ENCODE data around the gene ACSL3. TPM values are rescaled to one million over a fixed set of nuclear protein-coding genes. Genes with fewer than 3 reads are reported as not detected.

ACSL3 gene
- total and polyA plus RNA-seq, 2 donors (not counting 3 experiments of a cell fraction or from before 2014, with no cell fraction given) = 58.7 to 139 TPM

- no peaks in the 10 kb centered on the region for H3K36me3 ChIP-seq (ENCODE audit: control insufficient read depth in 2 of 2, extremely low read depth in 1 of 2, insufficient read depth in 2 of 2, low read length in 2 of 2)
- H3K9me3 ChIP-seq (replicated peaks; ENCODE audit: control insufficient read depth, insufficient read depth, low read length) = no peaks in the 10 kb centered on the region
- peaks cover 39% of the 10 kb centered on the region for H3K4me1 ChIP-seq (ENCODE audit: control insufficient read depth, extremely low read depth, insufficient read depth, low read length)
- H2AFZ ChIP-seq (ENCODE audit: low read depth, low read length) = no peak overlapping the region
- dilution Hi-C loops (cut with MboI; ENCODE audit: extremely low pct_ligation_motif_present, low sequenced_read_pairs) = no loop called here
- no peak for FAIRE-seq
- H4K20me1 ChIP-seq (replicated peaks; ENCODE audit: control insufficient read depth, extremely low read depth, insufficient read depth, low read length) = peaks cover 20% of the 10 kb centered on the region
- H3K79me2 ChIP-seq (ENCODE audit: control insufficient read depth, insufficient read depth, low read length) = peaks cover 70% of the 10 kb centered on the region
- peaks cover 2% of the 10 kb centered on the region for H3K9me1 ChIP-seq (replicated peaks; ENCODE audit: control insufficient read depth, extremely low read depth, insufficient read depth, low read length)
- POLR2A ChIA-PET = no interaction called here
- intact Hi-C loops (cut with micrococcal nuclease) = no loop called here
- BruUV-seq (replicated peaks) = no TSS peak
- no peak overlapping the region for H3K4me3 ChIP-seq (replicated peaks in 1 of 3; ENCODE audit: insufficient read depth in 1 of 3, low read depth in 1 of 3, low read length in 3 of 3)
- H3K27ac ChIP-seq (ENCODE audit: insufficient read depth, low read depth, low read length) = no peak overlapping the region
- H3K4me2 ChIP-seq (ENCODE audit: insufficient read depth, low read length) = no peak overlapping the region
- CTCF ChIA-PET = interaction anchor here (2.5 kb wide), 1 partner anchor 9 kb away, joined by 29 read pairs; no protein-coding TSS in a partner anchor
- no peak overlapping the region for H3K9ac ChIP-seq (replicated peaks; ENCODE audit: extremely low read depth, insufficient read depth, low read length)
- no peaks in the 10 kb centered on the region for H3K27me3 ChIP-seq (ENCODE audit: control insufficient read depth in 2 of 2, insufficient read depth in 2 of 2, low read length in 2 of 2)
- TF ChIP-seq CTCF (IDR thresholded peaks at IDR 0.05; ENCODE audit: extremely low read depth in 1 of 2, insufficient read depth in 1 of 2, low read depth in 1 of 2, low read length in 2 of 2) (no peak), MAX (IDR thresholded peaks at IDR 0.05; ENCODE audit: insufficient read depth, insufficient read length) (no peak), EZH2 (IDR thresholded peaks at IDR 0.05; ENCODE audit: borderline replicate concordance, low read depth, low read length, severe bottlenecking) (no peak), GATA2 (IDR thresholded peaks at IDR 0.05; ENCODE audit: insufficient read depth, insufficient read length, low read depth, low read length) (no peak)
- no peak for DNase-seq (ENCODE audit: low read depth, low spot score)
These were observed 32.9 kb downstream of the ACSL3 start for GRCh38 chr2:222893716-222894115.

GRCh38 chr2:222895144-222895543 is 34.3 kb downstream of the ACSL3 start:
- no peak overlapping the region for H3K4me3 ChIP-seq (replicated peaks in 1 of 3; ENCODE audit: insufficient read depth in 1 of 3, low read depth in 1 of 3, low read length in 3 of 3)
- H3K27me3 ChIP-seq (ENCODE audit: control insufficient read depth in 2 of 2, insufficient read depth in 2 of 2, low read length in 2 of 2) = no peaks in the 10 kb centered on the region
- POLR2A ChIA-PET = no interaction called here
- H3K9me1 ChIP-seq (replicated peaks; ENCODE audit: control insufficient read depth, extremely low read depth, insufficient read depth, low read length) = peaks cover 5% of the 10 kb centered on the region
- no TSS peak for BruUV-seq (replicated peaks)
- TF ChIP-seq MAX (IDR thresholded peaks at IDR 0.05; ENCODE audit: insufficient read depth, insufficient read length) (no peak), MYC (IDR thresholded peaks at IDR 0.05; ENCODE audit: low read depth, low read length) (no peak), JUN (IDR thresholded peaks at IDR 0.05; ENCODE audit: borderline replicate concordance, insufficient read depth, insufficient read length, low read depth) (no peak), POLR2AphosphoS5 (IDR thresholded peaks at IDR 0.05; ENCODE audit: insufficient read depth, low read depth, low read length) (no peak), EZH2 (IDR thresholded peaks at IDR 0.05; ENCODE audit: borderline replicate concordance, low read depth, low read length, severe bottlenecking) (no peak), POLR2A (IDR thresholded peaks at IDR 0.05; ENCODE audit: low read depth, low read length) (no peak), FOS (IDR thresholded peaks at IDR 0.05; ENCODE audit: borderline replicate concordance, insufficient read depth, low read length) (no peak), CTCF (IDR thresholded peaks at IDR 0.05; ENCODE audit: extremely low read depth in 1 of 2, insufficient read depth in 1 of 2, low read depth in 1 of 2, low read length in 2 of 2) (no peak), GATA2 (IDR thresholded peaks at IDR 0.05; ENCODE audit: insufficient read depth, insufficient read length, low read depth, low read length) (no peak)
- peaks cover 16% of the 10 kb centered on the region for H4K20me1 ChIP-seq (replicated peaks; ENCODE audit: control insufficient read depth, extremely low read depth, insufficient read depth, low read length)
- no peak overlapping the region for H3K27ac ChIP-seq (ENCODE audit: insufficient read depth, low read depth, low read length)
- H3K4me1 ChIP-seq (ENCODE audit: control insufficient read depth, extremely low read depth, insufficient read depth, low read length) = peaks cover 31% of the 10 kb centered on the region
- no peaks in the 10 kb centered on the region for H3K36me3 ChIP-seq (ENCODE audit: control insufficient read depth in 2 of 2, extremely low read depth in 1 of 2, insufficient read depth in 2 of 2, low read length in 2 of 2)
- DNase-seq (ENCODE audit: low read depth, low spot score) (no peak), FAIRE-seq (no peak)
- dilution Hi-C loops (cut with MboI; ENCODE audit: extremely low pct_ligation_motif_present, low sequenced_read_pairs) = no loop called here
- no peak overlapping the region for H3K4me2 ChIP-seq (ENCODE audit: insufficient read depth, low read length)
- no peak overlapping the region for H3K9ac ChIP-seq (replicated peaks; ENCODE audit: extremely low read depth, insufficient read depth, low read length)
- intact Hi-C loops (cut with micrococcal nuclease) = no loop called here
- no peaks in the 10 kb centered on the region for H3K9me3 ChIP-seq (replicated peaks; ENCODE audit: control insufficient read depth, insufficient read depth, low read length)
- peaks cover 68% of the 10 kb centered on the region for H3K79me2 ChIP-seq (ENCODE audit: control insufficient read depth, insufficient read depth, low read length)
- no peak overlapping the region for H2AFZ ChIP-seq (ENCODE audit: low read depth, low read length)
- CTCF ChIA-PET = interaction anchor here (1.0 to 2.5 kb wide), 4 partner anchors 8 to 205 kb away, joined by 3 to 29 read pairs (median 4); no protein-coding TSS in a partner anchor

Data from endothelial cell of umbilical vein (primary cell).